Eye (tissue), 1 donor: ENCODE results near the gene INSM1.
"Not testable (repeated sequence)": the region's sequence is repeated elsewhere in the genome, so short reads cannot be mapped to it uniquely, and the experiment has no call there.

Source experiments
- DNase-seq: peaks from one replicate; pipeline ENCODE4 v3.0.0-alpha.2; 2015

The INSM1 gene

GRCh38 chr20:20367575-20368417, at the start of gene INSM1:
Gene INSM1, plus strand, starts transcription at chr20:20368104. Its CDS starts 164 bp downstream, at chr20:20368268.
- DNase-seq, result peak; percentile 90

GRCh38 chr20:20318365-20319161, 49.3 kb upstream of the INSM1 start:
- DNase-seq, result peak; percentile 39

GRCh38 chr20:20321134-20321533, 46.8 kb upstream of the INSM1 start:
- DNase-seq, result no peak

- DNase-seq, result no peak
Measured at GRCh38 chr20:20321917-20322316, 46.0 kb upstream of the INSM1 start.

- no peak for DNase-seq
Measured at GRCh38 chr20:20322912-20323311, 45.0 kb upstream of the INSM1 start.

- no peak for DNase-seq
Measured at GRCh38 chr20:20327746-20328145, 40.2 kb upstream of the INSM1 start.

- DNase-seq, result no peak
Measured at GRCh38 chr20:20329564-20329963, 38.3 kb upstream of the INSM1 start.

- no peak for DNase-seq
Measured at GRCh38 chr20:20331156-20331555, 36.7 kb upstream of the INSM1 start.

GRCh38 chr20:20331817-20332216, 36.1 kb upstream of the INSM1 start:
- DNase-seq, result peak; percentile 23

- DNase-seq, result no peak
Measured at GRCh38 chr20:20333866-20334265, 34.0 kb upstream of the INSM1 start.

GRCh38 chr20:20334489-20334888, 33.4 kb upstream of the INSM1 start:
- no peak for DNase-seq

GRCh38 chr20:20338133-20338730, 29.7 kb upstream of the INSM1 start:
- no peak for DNase-seq

GRCh38 chr20:20340443-20340842, 27.5 kb upstream of the INSM1 start:
- DNase-seq, result no peak

- no peak for DNase-seq
Measured at GRCh38 chr20:20341371-20341770, 26.5 kb upstream of the INSM1 start.

GRCh38 chr20:20342066-20342465, 25.8 kb upstream of the INSM1 start:
- no peak for DNase-seq

GRCh38 chr20:20343932-20344331, 24.0 kb upstream of the INSM1 start:
- DNase-seq, result no peak

- DNase-seq, result no peak
Measured at GRCh38 chr20:20344476-20344875, 23.4 kb upstream of the INSM1 start.

- no peak for DNase-seq
Measured at GRCh38 chr20:20353576-20353975, 14.3 kb upstream of the INSM1 start.

- not testable (repeated sequence) for DNase-seq
Measured at GRCh38 chr20:20355503-20355902, 12.4 kb upstream of the INSM1 start.

- DNase-seq, result no peak
Measured at GRCh38 chr20:20358801-20359200, 9.1 kb upstream of the INSM1 start.

- DNase-seq, result no peak
Measured at GRCh38 chr20:20359628-20360027, 8.3 kb upstream of the INSM1 start.

- DNase-seq, result peak; percentile 91
Measured at GRCh38 chr20:20360464-20360863, 7.4 kb upstream of the INSM1 start.

GRCh38 chr20:20362774-20363433, 5.0 kb upstream of the INSM1 start:
- DNase-seq, result peak; percentile 91
